GM18907 (cell line): ENCODE data around the gene SAC3D1.
"Not testable (repeated sequence)": the region's sequence is repeated elsewhere in the genome, so short reads cannot be mapped to it uniquely, and the experiment has no call there.

ENCODE experiments used
- ATAC-seq: cut with Tn5 transposase; IDR thresholded peaks from one replicate; pipeline ENCODE4 v1.9.1; 2021; ENCODE audit warnings: mild to moderate bottlenecking, moderate library complexity; ENCODE audit not compliant: unreplicated experiment

Gene SAC3D1

DNA sequence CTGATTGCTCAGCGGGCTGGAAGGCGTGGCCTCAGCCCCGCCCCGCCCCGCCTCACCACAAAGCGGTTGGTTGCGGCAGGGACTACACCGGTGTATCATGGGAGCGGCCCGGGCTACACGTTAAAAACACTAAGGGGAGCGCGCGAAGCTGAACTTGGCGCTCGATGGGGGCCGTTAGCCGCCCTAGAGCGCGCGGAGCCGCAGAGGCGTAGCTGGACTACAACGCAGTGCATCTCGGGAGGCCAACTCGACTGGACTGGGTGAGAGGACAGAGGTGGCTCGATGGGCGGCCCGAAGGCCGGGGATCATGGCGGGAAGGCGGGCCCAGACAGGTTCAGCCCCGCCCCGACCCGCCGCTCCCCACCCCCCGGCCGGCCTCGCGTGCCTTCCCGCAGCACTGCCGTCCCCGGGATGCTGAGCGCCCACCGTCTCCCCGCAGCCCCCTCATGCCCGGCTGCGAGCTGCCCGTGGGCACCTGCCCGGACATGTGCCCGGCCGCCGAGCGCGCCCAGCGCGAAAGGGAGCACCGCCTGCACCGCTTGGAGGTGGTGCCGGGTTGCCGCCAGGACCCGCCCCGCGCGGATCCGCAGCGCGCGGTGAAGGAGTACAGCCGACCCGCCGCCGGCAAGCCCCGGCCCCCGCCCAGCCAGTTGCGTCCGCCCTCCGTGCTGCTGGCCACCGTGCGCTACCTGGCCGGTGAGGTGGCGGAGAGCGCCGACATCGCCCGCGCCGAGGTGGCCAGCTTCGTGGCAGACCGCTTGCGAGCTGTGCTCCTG lies at the start of gene SAC3D1:
Gene SAC3D1 (plus strand): TSS at position 364 of the 776 bp plus-strand sequence. CDS start 83 bp downstream, at position 447.
- ATAC-seq, result peak; percentile 82

DNA sequence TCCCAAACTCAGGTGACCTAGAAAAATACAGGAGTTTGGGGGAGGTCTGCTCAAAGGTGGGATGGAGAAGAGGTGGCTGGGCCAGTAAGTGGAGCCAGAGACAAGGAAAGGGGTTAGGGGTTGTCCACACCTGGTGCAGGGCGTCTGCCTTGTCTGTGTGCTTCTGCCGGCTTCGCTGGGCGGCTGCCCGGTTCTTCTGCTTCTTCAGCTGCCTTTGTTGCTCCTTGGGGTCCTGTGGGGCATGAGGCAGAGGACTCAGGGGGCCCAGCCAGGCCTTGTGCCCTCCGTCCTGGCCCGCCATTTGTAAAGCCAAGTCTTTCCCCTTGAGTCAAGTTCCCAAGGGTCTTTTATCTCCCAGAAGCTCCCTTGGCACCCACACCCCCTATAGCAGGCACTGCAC lies 46.7 kb upstream of the SAC3D1 start:
- no peak for ATAC-seq

DNA sequence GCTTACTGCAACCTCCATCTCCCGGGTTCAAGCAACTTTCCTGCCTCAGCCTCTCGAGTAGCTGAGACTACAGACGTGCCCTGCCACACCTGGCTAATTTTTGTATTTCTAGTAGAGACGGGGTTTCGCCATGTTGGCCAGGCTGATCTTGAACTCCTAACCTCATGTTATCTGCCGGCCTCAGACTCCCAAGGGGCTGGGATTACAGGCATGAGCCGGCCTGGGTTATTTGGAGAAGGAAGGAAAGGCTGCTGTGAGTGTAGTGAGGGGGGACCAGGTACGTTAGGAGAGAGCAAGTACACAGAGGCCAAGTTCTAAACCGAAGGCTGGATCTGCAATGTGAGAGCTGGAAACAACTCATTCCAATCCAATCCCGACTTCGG lies 44.7 kb upstream of the SAC3D1 start:
- no peak for ATAC-seq

DNA sequence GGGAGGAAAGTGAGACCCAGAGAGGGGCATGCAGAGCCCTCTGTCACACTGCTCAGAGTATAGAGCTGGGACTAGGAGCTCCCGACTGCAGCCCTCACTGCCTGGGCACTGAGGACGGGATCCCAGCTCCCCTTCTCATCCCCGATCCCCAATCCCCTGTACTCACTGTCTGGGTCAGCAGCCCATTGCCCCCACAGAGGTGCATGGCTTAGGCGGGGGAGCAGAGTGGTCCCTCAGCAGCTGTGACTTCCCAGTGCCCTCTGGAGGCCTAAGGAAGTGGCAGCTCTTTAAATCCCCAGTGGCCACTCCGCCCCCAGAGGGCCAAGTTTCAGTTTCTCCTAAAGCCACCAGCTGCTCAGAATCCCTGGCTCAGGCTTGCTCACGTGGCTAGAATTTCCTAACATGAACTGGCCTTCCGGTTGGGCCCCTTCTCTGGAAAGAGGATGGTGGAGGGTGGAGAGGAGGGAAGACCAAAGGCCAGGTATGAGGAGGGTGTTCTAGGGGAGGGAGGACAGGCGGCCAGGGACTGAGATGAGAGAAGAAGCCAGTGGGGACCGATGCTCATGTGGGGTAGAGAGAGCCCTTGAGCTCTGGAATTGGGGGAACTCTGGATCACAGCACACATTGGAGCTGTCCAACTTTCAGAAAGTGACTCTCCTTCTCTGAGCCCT lies 44.2 kb upstream of the SAC3D1 start, which contains the start of gene BATF2:
Gene BATF2 (minus strand): TSS at position 262 of the 671 bp plus-strand sequence. CDS start 57 bp downstream, at position 205.
- no peak for ATAC-seq

- no peak for ATAC-seq
Observed at GRCh38 chr11:64998141-64998540, 42.9 kb upstream of the SAC3D1 start.

GRCh38 chr11:64998690-64999431 lies 42.1 kb upstream of the SAC3D1 start:
- ATAC-seq, result no peak

- no peak for ATAC-seq
Observed at GRCh38 chr11:64999478-64999877, 41.5 kb upstream of the SAC3D1 start.

DNA sequence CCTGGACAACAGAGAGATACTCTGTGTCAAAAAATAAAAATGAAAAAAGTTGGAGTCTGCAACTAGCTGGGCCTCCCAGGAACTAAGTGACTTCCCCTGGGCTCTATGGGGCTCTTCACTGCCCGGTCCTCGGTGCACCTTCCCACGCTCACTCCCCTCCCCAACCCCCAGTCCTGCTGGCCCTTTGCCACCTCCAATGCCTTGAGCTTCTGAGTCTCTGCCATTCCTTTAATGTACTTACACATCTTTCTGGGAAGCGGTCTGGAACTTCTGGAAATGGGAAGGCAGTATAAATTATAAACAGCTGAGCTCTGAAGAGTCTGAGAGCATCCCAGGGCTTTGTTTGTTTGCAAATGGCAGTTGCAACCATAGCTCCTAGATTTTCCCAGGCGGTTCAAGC lies 38.3 kb upstream of the SAC3D1 start:
- ATAC-seq, result no peak

- no peak for ATAC-seq
Observed at GRCh38 chr11:65003282-65003681, 37.7 kb upstream of the SAC3D1 start.

DNA sequence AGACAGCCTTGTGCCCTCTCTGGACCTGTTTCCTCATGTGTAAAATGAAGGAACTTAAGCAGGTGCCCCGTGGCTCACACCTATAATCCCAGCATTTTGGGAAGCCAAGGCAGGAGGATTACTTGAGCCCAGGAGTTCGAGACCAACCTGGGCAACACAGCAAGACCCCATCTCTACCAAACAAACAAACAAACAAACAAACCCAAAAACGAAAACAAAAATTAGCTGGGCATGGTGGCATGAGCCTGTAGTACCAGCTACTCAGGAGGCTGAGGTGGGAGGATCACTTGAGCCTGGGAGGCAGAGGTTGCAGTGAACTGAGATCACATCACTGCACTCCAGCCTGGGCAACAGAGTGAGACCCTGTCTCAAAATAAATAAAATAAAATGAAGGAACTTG lies 37.0 kb upstream of the SAC3D1 start:
- ATAC-seq, result not testable (repeated sequence)

DNA sequence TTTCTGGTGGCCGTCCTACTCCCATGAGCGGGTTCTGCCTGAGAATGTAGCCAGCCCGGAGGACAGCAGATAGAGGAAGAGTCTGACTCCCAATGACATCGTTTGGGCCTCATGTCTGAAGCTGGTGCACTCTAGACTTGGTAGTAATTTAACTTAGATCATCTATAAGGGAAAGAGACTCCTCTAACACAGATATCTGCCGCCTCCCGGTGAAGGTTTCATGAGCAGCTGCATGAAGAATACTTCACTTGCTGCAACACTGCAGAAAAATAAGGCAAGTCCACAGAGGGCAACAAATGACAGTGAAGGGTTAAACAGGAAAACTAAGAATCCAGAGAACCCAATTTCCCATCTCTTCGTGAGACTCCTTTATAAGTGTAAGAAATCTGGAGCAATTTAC lies 33.0 kb upstream of the SAC3D1 start:
- ATAC-seq, result no peak

GRCh38 chr11:65008873-65009272 lies 32.1 kb upstream of the SAC3D1 start:
- ATAC-seq, result no peak

DNA sequence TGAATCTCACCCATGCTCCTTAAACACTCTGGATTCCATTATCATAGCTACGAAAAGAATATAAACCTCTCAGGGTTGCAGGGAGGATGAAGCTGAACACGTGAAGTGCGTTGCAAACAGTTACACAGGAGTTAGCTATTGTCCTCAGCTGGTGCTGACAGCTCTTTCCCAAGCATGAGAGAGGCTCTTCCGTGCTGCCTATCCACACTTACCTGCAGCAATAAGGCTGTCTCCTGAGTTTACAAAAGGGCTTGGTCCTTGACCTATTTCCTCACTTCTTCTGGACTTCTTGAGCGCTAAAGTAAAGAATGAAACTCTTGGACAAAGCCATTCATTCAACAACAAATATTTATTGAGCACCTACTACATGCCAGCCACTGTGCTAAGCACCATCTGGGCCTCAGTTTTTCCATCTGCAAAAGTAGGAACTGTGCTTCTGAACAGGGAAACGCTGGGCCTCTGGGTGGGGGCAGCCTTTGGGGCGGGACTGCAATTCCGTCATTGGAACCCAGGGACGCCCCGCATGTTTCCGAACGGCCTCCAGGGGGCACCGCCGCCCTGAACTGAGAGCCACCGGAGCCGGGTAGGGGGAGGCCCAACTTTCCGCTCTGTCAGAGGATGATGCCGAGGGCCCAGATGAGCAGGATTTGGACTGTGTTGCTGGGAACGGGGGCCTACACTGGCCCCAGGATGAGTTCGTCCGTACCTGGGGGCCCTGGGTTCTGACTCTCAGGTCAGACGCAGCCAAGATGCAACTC lies 27.7 kb upstream of the SAC3D1 start:
- peak; percentile 76 for ATAC-seq

DNA sequence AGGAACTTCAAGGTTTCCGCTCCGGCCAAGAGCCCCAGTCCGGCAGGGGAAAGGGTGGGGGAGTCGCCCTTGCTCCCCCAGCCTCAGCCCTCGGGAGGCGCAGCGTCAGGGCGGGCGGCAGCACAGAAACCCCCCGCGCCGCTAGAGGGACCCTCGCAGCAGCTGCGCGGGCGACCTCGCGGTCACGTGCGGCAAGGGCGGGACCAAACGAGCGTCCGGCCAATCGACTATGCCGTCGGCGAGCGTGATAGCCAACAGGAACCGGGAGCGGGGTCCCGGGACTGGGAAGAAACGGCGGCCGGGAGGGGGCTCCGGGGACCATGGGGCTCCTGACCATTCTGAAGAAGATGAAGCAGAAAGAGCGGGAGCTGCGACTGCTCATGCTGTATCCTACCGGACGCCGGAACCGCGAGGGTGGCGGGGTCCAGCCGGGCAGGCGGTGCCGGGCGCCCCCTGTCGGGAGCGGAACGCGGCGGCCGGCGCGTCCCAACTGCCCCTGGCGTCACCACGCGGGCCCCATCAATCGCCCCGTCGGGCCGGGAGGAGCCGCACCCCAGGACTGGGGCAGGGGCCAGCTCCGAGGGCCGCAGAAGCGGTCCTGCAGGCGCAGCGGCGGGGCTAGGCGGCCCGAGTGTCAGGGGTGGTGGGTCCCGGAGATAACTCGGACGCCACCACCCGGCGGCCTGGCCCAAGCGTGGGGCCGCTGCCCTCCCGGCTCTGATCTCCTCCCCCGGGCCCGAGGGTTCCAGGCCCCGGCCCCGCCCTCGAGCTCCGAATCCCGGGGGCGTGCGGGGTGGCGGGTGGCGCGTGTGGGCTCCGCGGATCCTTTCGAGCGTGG lies 26.9 kb upstream of the SAC3D1 start, which contains the start of gene ARL2:
Gene ARL2 (plus strand): TSS at position 273 of the 838 bp plus-strand sequence. CDS start 48 bp downstream, at position 321.
- ATAC-seq, result peak; percentile 87

DNA sequence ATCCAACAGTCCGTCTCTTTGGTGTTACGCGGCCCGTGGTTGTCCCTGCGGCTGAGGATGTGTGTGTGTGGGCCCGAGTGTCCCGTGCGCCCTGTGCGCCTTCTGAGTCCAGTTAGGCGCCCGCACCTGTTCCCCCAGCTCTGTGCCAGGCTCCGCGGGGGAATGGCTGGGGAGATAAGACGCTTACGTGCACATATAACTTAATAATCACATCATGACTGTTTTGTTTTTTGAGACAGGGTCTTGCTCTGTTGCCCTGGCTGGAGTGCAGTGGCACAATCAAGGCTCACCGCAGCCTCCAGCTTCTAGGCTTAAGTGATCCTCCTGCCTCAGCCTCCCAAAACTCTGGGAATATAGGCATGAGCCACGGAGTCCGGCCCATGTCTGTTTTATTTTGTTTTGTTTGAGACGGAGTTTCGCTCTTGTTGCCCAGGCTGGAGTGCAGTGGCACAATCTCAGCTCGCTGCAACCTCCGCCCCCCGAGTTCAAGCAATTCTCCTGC lies 26.2 kb upstream of the SAC3D1 start:
- ATAC-seq, result peak; percentile 4

- ATAC-seq, result no peak
Observed at GRCh38 chr11:65016705-65017104, 24.3 kb upstream of the SAC3D1 start.

GRCh38 chr11:65017937-65018336 lies 23.1 kb upstream of the SAC3D1 start:
- no peak for ATAC-seq

DNA sequence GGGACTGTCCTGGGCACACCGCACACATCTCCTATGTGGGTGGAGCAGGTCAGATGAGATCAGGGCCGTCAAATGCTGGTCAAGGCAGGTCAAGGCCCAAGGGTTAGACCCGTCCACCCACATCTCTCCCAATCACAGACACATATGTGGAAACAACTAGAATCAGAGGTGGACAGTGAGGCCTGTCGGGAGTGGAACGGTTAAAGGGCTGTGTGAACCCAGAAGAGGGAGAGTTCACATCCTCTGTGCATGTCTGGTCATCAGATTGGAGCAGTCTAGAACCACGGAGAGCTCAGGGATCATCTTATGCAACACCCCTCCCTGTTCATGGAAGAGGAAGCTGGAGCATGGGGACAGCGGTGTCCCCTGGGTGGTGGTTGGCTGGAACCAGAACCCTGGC lies 21.2 kb upstream of the SAC3D1 start:
- ATAC-seq, result no peak

DNA sequence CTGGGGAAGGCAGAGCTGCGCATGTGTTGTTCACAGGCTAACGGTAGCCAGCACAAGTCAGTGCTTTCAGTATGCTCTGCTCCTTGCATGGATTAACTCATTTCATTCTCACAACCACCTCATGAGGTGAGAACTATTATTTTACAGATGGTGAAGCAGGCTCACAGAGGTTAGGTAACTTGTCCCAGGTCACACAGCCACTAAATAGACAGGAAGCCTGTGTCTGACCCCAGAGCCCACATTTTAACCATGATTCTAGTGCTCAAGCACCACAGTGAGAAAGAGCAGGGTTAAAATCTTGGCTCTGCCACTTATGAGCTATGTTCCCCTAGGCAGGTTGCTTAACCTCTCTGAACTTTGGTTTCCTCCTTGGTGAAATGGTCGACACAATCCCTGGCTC lies 20.0 kb upstream of the SAC3D1 start:
- ATAC-seq, result no peak

DNA sequence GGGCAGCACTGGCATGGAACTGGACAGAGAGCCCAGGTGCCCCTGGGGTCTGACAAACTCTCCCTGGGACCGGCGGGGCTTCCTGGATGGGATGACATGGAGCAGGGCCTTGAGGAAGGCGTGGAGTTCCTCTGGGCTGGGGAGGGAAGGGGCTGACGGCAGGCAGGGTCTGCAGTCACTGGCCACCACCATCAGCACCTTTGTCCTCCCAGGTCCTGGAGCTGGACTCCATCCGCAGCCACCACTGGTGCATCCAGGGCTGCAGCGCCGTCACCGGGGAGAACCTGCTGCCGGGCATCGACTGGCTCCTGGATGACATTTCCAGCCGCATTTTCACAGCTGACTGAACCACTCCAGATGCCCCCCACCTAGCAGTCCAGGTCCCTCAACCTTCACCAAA lies 19.5 kb upstream of the SAC3D1 start:
- ATAC-seq, result no peak
